HEK293 (cell line): Measurements from ENCODE around the gene SCN5A.

ENCODE experiments used
- CTCF ChIA-PET: fragments of 350-600 bp; formaldehyde crosslinking; extraction: SDS; loops from one replicate; lab custom pipeline; 2021; ENCODE audit warnings: antibody characterized with exemption; lab: Yijun Ruan, JAX
- POLR2A ChIA-PET: fragments of 300-600 bp; formaldehyde crosslinking; extraction: SDS; loops from one replicate; lab custom pipeline; 2020; ENCODE audit warnings: antibody characterized with exemption, inconsistent platforms; lab: Yijun Ruan, JAX
- H3K27ac ChIP-seq: fragments of 200-500 bp; sonication (Bioruptor generic); 2 replicates; pipeline ENCODE4 v1.5.1; 2014; ENCODE audit warnings: low read depth, low read length, control low read depth, inconsistent platforms; ENCODE audit errors: extremely low read depth
- H3K36me3 ChIP-seq, 2 experiments: fragments of 200-500 bp in 1 of 2; sonication (Bioruptor generic) in 1 of 2; 1 replicate in 1 of 2; 2 replicates in 1 of 2; pipeline ENCODE4 v1.5.1; 2014 to 2017; ENCODE audit warnings: inconsistent platforms in 2 of 2, low read length in 2 of 2; ENCODE audit not compliant: control insufficient read depth in 2 of 2, insufficient read depth in 1 of 2
- H3K4me1 ChIP-seq: fragments of 200-500 bp; sonication (Bioruptor generic); 2 replicates; pipeline ENCODE4 v1.5.1; 2014; ENCODE audit warnings: mild to moderate bottlenecking, low read length, inconsistent platforms; ENCODE audit not compliant: control insufficient read depth, insufficient read depth
- H3K4me3 ChIP-seq: 2 replicates; pipeline ENCODE4 v1.5.1; 2011; ENCODE audit warnings: low read depth, mild to moderate bottlenecking, control low read depth, low read length, moderate library complexity
- H3K9me3 ChIP-seq: fragments of 200-500 bp; sonication (Bioruptor generic); 2 replicates; pipeline ENCODE4 v1.5.1; 2014; ENCODE audit warnings: low read depth, low read length, inconsistent platforms; ENCODE audit not compliant: control insufficient read depth, insufficient read depth
- CTCF ChIP-seq: fragments of 450-650 bp; formaldehyde crosslinking; IDR thresholded peaks from 2 replicates; pipeline ENCODE4 v1.5.1; 2016; ENCODE audit warnings: missing biosample characterization, missing genetic modification characterization
- GFI1B ChIP-seq: fragments of 450-650 bp; formaldehyde crosslinking; IDR thresholded peaks from 2 replicates; pipeline ENCODE4 v1.5.1; 2016; ENCODE audit warnings: missing biosample characterization, missing genetic modification characterization
- GLI4 ChIP-seq: fragments of 450-650 bp; formaldehyde crosslinking; IDR thresholded peaks from 2 replicates; pipeline ENCODE4 v1.5.1; 2016; ENCODE audit warnings: missing biosample characterization, missing genetic modification characterization
- HOXA7 ChIP-seq: sonication (generic); formaldehyde crosslinking; IDR thresholded peaks from 2 replicates; pipeline ENCODE4 v1.8.1; 2022; ENCODE audit warnings: missing genetic modification reagents, borderline replicate concordance
- KLF16 ChIP-seq: fragments of 450-650 bp; formaldehyde crosslinking; IDR thresholded peaks from 2 replicates; pipeline ENCODE4 v1.5.1; 2017; ENCODE audit warnings: missing biosample characterization, missing genetic modification characterization
- KLF7 ChIP-seq: fragments of 450-650 bp; formaldehyde crosslinking; IDR thresholded peaks from 2 replicates; pipeline ENCODE4 v1.5.1; 2016; ENCODE audit warnings: missing biosample characterization, missing genetic modification characterization, borderline replicate concordance
- SALL2 ChIP-seq: fragments of 450-650 bp; formaldehyde crosslinking; IDR thresholded peaks from 2 replicates; pipeline ENCODE4 v1.5.0; 2017; ENCODE audit warnings: missing biosample characterization, mild to moderate bottlenecking, missing genetic modification characterization, borderline replicate concordance
- ZBTB10 ChIP-seq: fragments of 450-650 bp; formaldehyde crosslinking; IDR thresholded peaks from 2 replicates; pipeline ENCODE4 v1.5.1; 2016; ENCODE audit warnings: missing biosample characterization, missing genetic modification characterization
- ZBTB20 ChIP-seq: fragments of 450-650 bp; formaldehyde crosslinking; IDR thresholded peaks from 2 replicates; pipeline ENCODE4 v1.5.1; 2016; ENCODE audit warnings: missing biosample characterization, missing genetic modification characterization
- ZBTB49 ChIP-seq: fragments of 450-650 bp; formaldehyde crosslinking; IDR thresholded peaks from 2 replicates; pipeline ENCODE4 v1.5.1; 2016; ENCODE audit warnings: missing biosample characterization, missing genetic modification characterization, low read depth
- ZBTB7A ChIP-seq: fragments of 450-650 bp; formaldehyde crosslinking; IDR thresholded peaks from 2 replicates; pipeline ENCODE4 v1.5.1; 2016; ENCODE audit warnings: low read depth, missing biosample characterization, missing genetic modification characterization
- ZEB2 ChIP-seq: fragments of 450-650 bp; formaldehyde crosslinking; IDR thresholded peaks from 2 replicates; pipeline ENCODE4 v1.5.1; 2016; ENCODE audit warnings: missing biosample characterization, missing genetic modification characterization
- ZFP37 ChIP-seq: fragments of 450-650 bp; formaldehyde crosslinking; IDR thresholded peaks from 2 replicates; pipeline ENCODE4 v1.5.1; 2016; ENCODE audit warnings: missing biosample characterization, missing genetic modification characterization
- ZNF10 ChIP-seq: fragments of 450-650 bp; formaldehyde crosslinking; IDR thresholded peaks from 2 replicates; pipeline ENCODE4 v1.5.1; 2017; ENCODE audit warnings: missing biosample characterization, missing genetic modification characterization
- ZNF138 ChIP-seq: fragments of 450-650 bp; formaldehyde crosslinking; IDR thresholded peaks from 2 replicates; pipeline ENCODE4 v1.5.1; 2016; ENCODE audit warnings: missing biosample characterization, missing genetic modification characterization, borderline replicate concordance
- ZNF175 ChIP-seq: fragments of 450-650 bp; formaldehyde crosslinking; IDR thresholded peaks from 2 replicates; pipeline ENCODE4 v1.5.1; 2016; ENCODE audit warnings: missing biosample characterization, missing genetic modification characterization
- ZNF37A ChIP-seq: fragments of 450-650 bp; IDR thresholded peaks from 2 replicates; pipeline ENCODE4 v1.5.1; 2018; ENCODE audit warnings: missing biosample characterization, missing genetic modification characterization
- ZNF549 ChIP-seq: fragments of 450-650 bp; IDR thresholded peaks from 2 replicates; pipeline ENCODE4 v1.5.1; 2018; ENCODE audit warnings: missing biosample characterization, missing genetic modification characterization, mild to moderate bottlenecking, inconsistent platforms, moderate library complexity
- ZNF654 ChIP-seq: fragments of 450-650 bp; formaldehyde crosslinking; IDR thresholded peaks from 2 replicates; pipeline ENCODE4 v1.5.1; 2016; ENCODE audit warnings: low read depth, missing biosample characterization, missing genetic modification characterization
- ZNF776 ChIP-seq: fragments of 450-650 bp; formaldehyde crosslinking; IDR thresholded peaks from 2 replicates; pipeline ENCODE4 v1.5.0; 2017; ENCODE audit warnings: missing biosample characterization, missing genetic modification characterization, borderline replicate concordance
- ZNF843 ChIP-seq: fragments of 450-650 bp; formaldehyde crosslinking; IDR thresholded peaks from 2 replicates; pipeline ENCODE4 v1.5.1; 2016; ENCODE audit warnings: missing biosample characterization, missing genetic modification characterization
- ZSCAN16 ChIP-seq: fragments of 450-650 bp; formaldehyde crosslinking; IDR thresholded peaks from 2 replicates; pipeline ENCODE4 v1.5.1; 2016; ENCODE audit warnings: missing biosample characterization, missing genetic modification characterization
- TF ChIP-seq, protein P1 (sequence below): fragments of 450-650 bp; formaldehyde crosslinking; IDR thresholded peaks from 2 replicates; pipeline ENCODE4 v1.5.1; 2016; ENCODE audit warnings: missing biosample characterization, missing genetic modification characterization
- TF ChIP-seq, protein P2 (sequence below): fragments of 450-650 bp; formaldehyde crosslinking; IDR thresholded peaks from 2 replicates; pipeline ENCODE4 v1.5.1; 2016; ENCODE audit warnings: missing biosample characterization, missing genetic modification characterization

SCN5A gene

GRCh38 chr3:38646630-38647029 lies 2.9 kb downstream of the SCN5A start:
- TF ChIP-seq GFI1B (tag by site-specific recombination) (no peak), ZBTB10 (tag by site-specific recombination) (no peak), GLI4 (no peak), ZNF549 (tag by site-specific recombination) (no peak), CTCF (tag by site-specific recombination) (peak; percentile 39; the same call in 1 of the 2 replicates), ZSCAN16 (no peak), SALL2 (tag by site-specific recombination) (no peak), ZNF654 (tag by site-specific recombination) (peak; percentile 15; the same call in 1 of the 2 replicates)
- H3K27ac ChIP-seq, result no peak overlapping the region
- no peaks in the 10 kb centered on the region for H3K4me1 ChIP-seq
- CTCF ChIA-PET, result interaction anchor here (0.8 to 1.3 kb wide), 4 partner anchors 36 to 200 kb away, joined by 3 to 6 read pairs (median 4); no protein-coding TSS in a partner anchor
- no peaks in the 10 kb centered on the region for H3K36me3 ChIP-seq
- H3K4me3 ChIP-seq, result no peak overlapping the region
- no peaks in the 10 kb centered on the region for H3K9me3 ChIP-seq
- POLR2A ChIA-PET, result no interaction called here

DNA sequence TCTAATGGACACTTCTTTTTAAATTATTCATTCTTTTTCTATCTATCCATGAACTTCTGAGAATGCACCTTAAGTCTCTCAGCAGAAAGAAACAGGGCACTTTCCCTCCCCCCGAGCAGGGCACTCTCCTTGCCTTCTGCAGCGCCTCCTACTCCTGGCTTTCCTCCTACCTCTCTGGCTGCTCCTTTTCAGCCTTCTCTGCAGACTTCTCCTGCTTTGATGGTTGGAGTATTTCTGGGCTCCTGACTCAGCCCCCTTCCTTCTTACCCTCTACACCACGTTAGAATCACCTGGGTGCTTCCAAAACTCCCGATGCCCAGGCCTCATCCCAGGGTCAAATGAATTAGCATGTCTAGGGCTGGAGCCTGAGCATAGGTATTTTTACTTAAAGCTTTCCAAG lies 3.4 kb downstream of the SCN5A start:
- CTCF ChIA-PET, result interaction anchor here (0.6 to 1.3 kb wide), 5 partner anchors 35 to 200 kb away, joined by 3 to 6 read pairs (median 4); no protein-coding TSS in a partner anchor
- Histone ChIP-seq H3K36me3 (no peaks in the 10 kb centered on the region), H3K9me3 (no peaks in the 10 kb centered on the region), H3K4me3 (no peak overlapping the region), H3K4me1 (no peaks in the 10 kb centered on the region), H3K27ac (no peak overlapping the region)
- POLR2A ChIA-PET, result no interaction called here
- no peak for TF ChIP-seq ZBTB49 (tag by site-specific recombination)
- no peak for TF ChIP-seq KLF7
- TF ChIP-seq ZNF843 (tag by site-specific recombination), result no peak

GRCh38 chr3:38645601-38646000 lies 3.9 kb downstream of the SCN5A start:
- Histone ChIP-seq H3K27ac (no peak overlapping the region), H3K9me3 (no peaks in the 10 kb centered on the region), H3K4me1 (no peaks in the 10 kb centered on the region), H3K36me3 (no peaks in the 10 kb centered on the region), H3K4me3 (no peak overlapping the region)
- ChIA-PET POLR2A (no interaction called here), CTCF (interaction anchor here (0.8 kb wide), 1 partner anchor 199 kb away, joined by 4 read pairs; no protein-coding TSS in a partner anchor)
- TF ChIP-seq, protein P1, sequence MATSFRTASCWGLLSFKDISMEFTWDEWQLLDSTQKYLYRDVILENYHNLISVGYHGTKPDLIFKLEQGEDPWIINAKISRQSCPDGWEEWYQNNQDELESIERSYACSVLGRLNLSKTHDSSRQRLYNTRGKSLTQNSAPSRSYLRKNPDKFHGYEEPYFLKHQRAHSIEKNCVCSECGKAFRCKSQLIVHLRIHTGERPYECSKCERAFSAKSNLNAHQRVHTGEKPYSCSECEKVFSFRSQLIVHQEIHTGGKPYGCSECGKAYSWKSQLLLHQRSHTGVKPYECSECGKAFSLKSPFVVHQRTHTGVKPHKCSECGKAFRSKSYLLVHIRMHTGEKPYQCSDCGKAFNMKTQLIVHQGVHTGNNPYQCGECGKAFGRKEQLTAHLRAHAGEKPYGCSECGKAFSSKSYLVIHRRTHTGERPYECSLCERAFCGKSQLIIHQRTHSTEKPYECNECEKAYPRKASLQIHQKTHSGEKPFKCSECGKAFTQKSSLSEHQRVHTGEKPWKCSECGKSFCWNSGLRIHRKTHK (tag by site-specific recombination), result no peak
- no peak for TF ChIP-seq ZFP37 (tag by site-specific recombination)
- no peak for TF ChIP-seq ZNF138
- TF ChIP-seq KLF16 (tag by site-specific recombination), result no peak
- no peak for TF ChIP-seq ZEB2 (tag by site-specific recombination)
- TF ChIP-seq ZNF37A (tag by site-specific recombination), result no peak
- no peak for TF ChIP-seq HOXA7 (CRISPR knock-in tag)
- TF ChIP-seq ZNF776 (tag by site-specific recombination), result no peak
- no peak for TF ChIP-seq ZBTB7A (tag by site-specific recombination)
- no peak for TF ChIP-seq ZNF10 (tag by site-specific recombination)
- TF ChIP-seq ZNF175 (tag by site-specific recombination), result no peak
- TF ChIP-seq, protein P2, sequence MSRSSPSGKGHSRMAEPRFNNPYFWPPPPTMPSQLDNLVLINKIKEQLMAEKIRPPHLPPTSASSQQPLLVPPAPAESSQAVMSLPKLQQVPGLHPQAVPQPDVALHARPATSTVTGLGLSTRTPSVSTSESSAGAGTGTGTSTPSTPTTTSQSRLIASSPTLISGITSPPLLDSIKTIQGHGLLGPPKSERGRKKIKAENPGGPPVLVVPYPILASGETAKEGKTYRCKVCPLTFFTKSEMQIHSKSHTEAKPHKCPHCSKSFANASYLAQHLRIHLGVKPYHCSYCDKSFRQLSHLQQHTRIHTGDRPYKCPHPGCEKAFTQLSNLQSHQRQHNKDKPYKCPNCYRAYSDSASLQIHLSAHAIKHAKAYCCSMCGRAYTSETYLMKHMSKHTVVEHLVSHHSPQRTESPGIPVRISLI, result no peak
- TF ChIP-seq ZBTB20, result no peak
